H1 (cell line): ENCODE results near the gene TMEM45A. TPM values are rescaled to one million over a fixed set of nuclear protein-coding genes. Genes with fewer than 3 reads are reported as not detected.

Experiments used
- CTCF ChIA-PET: fragments of 300-600 bp; sonication (Branson Sonifier 250); formaldehyde crosslinking; loops from one replicate; lab custom pipeline; 2021; ENCODE audit not compliant: partially characterized antibody; lab: Charles Lee
- POLR2A ChIA-PET: fragments of 300-600 bp; sonication (Branson Sonifier 250); formaldehyde crosslinking; loops from one replicate; lab custom pipeline; 2021; ENCODE audit warnings: inconsistent platforms; ENCODE audit not compliant: partially characterized antibody; lab: Charles Lee
- DNase-seq, 2 experiments: peaks; one replicate each; pipeline versions ENCODE4 v3.0.0 to v3.0.0-alpha.2; 2010 to 2022; ENCODE audit warnings: low spot score in 2 of 2, low read depth in 1 of 2, mixed read lengths in 1 of 2
- FAIRE-seq: peaks from 2 replicates; lab custom pipeline; 2011; peaks lifted over from hg19 to GRCh38; lab: Jason Lieb, UNC
- H2AFZ ChIP-seq: 2 replicates; pipeline ENCODE4 v1.8.1; 2012; ENCODE audit warnings: low read length, inconsistent platforms
- H2AK5ac ChIP-seq: 2 replicates; pipeline ENCODE4 v1.6.1; 2013; ENCODE audit warnings: low read depth, low read length
- H2BK120ac ChIP-seq: replicated peaks from 2 replicates; pipeline ENCODE3; 2013; ENCODE audit warnings: low read depth, low read length, inconsistent platforms
- H2BK12ac ChIP-seq: 2 replicates; pipeline ENCODE4 v1.6.1; 2013; ENCODE audit warnings: low read depth, low read length
- H2BK15ac ChIP-seq: 2 replicates; pipeline ENCODE4 v1.6.1; 2013; ENCODE audit warnings: low read length
- H2BK20ac ChIP-seq: 2 replicates; pipeline ENCODE4 v1.6.1; 2013; ENCODE audit warnings: low read length
- H2BK5ac ChIP-seq: 2 replicates; pipeline ENCODE4 v1.6.1; 2013; ENCODE audit warnings: low read depth, low read length
- H3K14ac ChIP-seq: 2 replicates; pipeline ENCODE4 v1.6.1; 2013; ENCODE audit warnings: inconsistent platforms; ENCODE audit not compliant: insufficient read length
- H3K18ac ChIP-seq: 2 replicates; pipeline ENCODE4 v1.6.1; 2013; ENCODE audit warnings: low read length; ENCODE audit errors: extremely low read depth
- H3K23ac ChIP-seq: 2 replicates; pipeline ENCODE4 v1.6.1; 2013; ENCODE audit warnings: inconsistent platforms; ENCODE audit not compliant: insufficient read length
- H3K23me2 ChIP-seq: 2 replicates; pipeline ENCODE4 v1.6.1; 2013; ENCODE audit warnings: low read depth, low read length
- H3K27ac ChIP-seq: 2 replicates; pipeline ENCODE4 v1.6.1; 2011; ENCODE audit warnings: low read depth, low read length, inconsistent platforms
- H3K27me3 ChIP-seq, 4 experiments: replicated peaks in 1 of 4; 1 replicate in 1 of 4; 2 replicates in 3 of 4; pipeline versions ENCODE4 v1.6.1 to v1.8.1; 2011 to 2013; ENCODE audit warnings: low read length in 3 of 4, mild to moderate bottlenecking in 3 of 4, inconsistent platforms in 2 of 4, mixed read lengths in 2 of 4, moderate library complexity in 1 of 4; ENCODE audit not compliant: control insufficient read depth in 3 of 4, insufficient read depth in 3 of 4; ENCODE audit errors: extremely low read depth in 1 of 4
- H3K36me3 ChIP-seq, 4 experiments: 2 replicates each; pipeline versions ENCODE4 v1.6.1 to v1.8.1; 2011 to 2013; ENCODE audit warnings: mild to moderate bottlenecking in 4 of 4, low read length in 3 of 4, moderate library complexity in 2 of 4, control low read depth in 1 of 4, inconsistent platforms in 1 of 4; ENCODE audit not compliant: insufficient read depth in 4 of 4, control insufficient read depth in 2 of 4
- H3K4ac ChIP-seq: replicated peaks from 2 replicates; pipeline ENCODE3; 2013; ENCODE audit warnings: low read length, low read depth, mixed read lengths, inconsistent platforms; ENCODE audit not compliant: insufficient read length
- H3K4me1 ChIP-seq, 4 experiments: replicated peaks in 1 of 4; 1 replicate in 1 of 4; 2 replicates in 3 of 4; pipeline versions ENCODE4 v1.6.1 to v1.8.1; 2011 to 2013; ENCODE audit warnings: low read length in 3 of 4, inconsistent platforms in 2 of 4, mixed read lengths in 1 of 4; ENCODE audit not compliant: insufficient read depth in 4 of 4, control insufficient read depth in 3 of 4
- H3K4me2 ChIP-seq, 2 experiments: 2 replicates each; pipeline versions ENCODE4 v1.6.1 to v1.8.1; 2011 to 2013; ENCODE audit warnings: low read depth in 2 of 2, low read length in 2 of 2, control low read depth in 1 of 2, inconsistent platforms in 1 of 2, mild to moderate bottlenecking in 1 of 2; ENCODE audit not compliant: insufficient read depth in 1 of 2
- H3K4me3 ChIP-seq, 4 experiments: fragments of 200-600, 300-600 bp in 1 of 4; sonication (generic), shearing (Covaris generic), sonication (Bioruptor Twin) in 1 of 4; 2 replicates each; pipeline versions ENCODE4 v1.5.1 to v1.8.1; 2011 to 2016; ENCODE audit warnings: low read length in 4 of 4, low read depth in 3 of 4, control low read depth in 2 of 4, inconsistent platforms in 2 of 4, mild to moderate bottlenecking in 2 of 4, mixed read lengths in 1 of 4, moderate library complexity in 1 of 4; ENCODE audit not compliant: insufficient read depth in 2 of 4; ENCODE audit errors: extremely low read depth in 1 of 4
- H3K56ac ChIP-seq: replicated peaks from 2 replicates; pipeline ENCODE3; 2013; ENCODE audit warnings: low read depth, mild to moderate bottlenecking, mixed read lengths, low read length, inconsistent platforms; ENCODE audit not compliant: insufficient read length
- H3K79me1 ChIP-seq: 2 replicates; pipeline ENCODE4 v1.6.1; 2013; ENCODE audit warnings: low read depth, low read length, control low read depth
- H3K79me2 ChIP-seq, 2 experiments: 2 replicates each; pipeline versions ENCODE4 v1.6.1 to v1.8.1; 2012 to 2013; ENCODE audit warnings: low read length in 2 of 2, mild to moderate bottlenecking in 2 of 2, inconsistent platforms in 1 of 2; ENCODE audit not compliant: insufficient read depth in 2 of 2, control insufficient read depth in 1 of 2
- H3K9ac ChIP-seq, 4 experiments: replicated peaks in 1 of 4; 1 replicate in 1 of 4; 2 replicates in 3 of 4; pipeline versions ENCODE4 v1.6.1 to v1.8.1; 2011 to 2013; ENCODE audit warnings: low read depth in 3 of 4, low read length in 3 of 4, control low read depth in 2 of 4, mild to moderate bottlenecking in 2 of 4, moderate library complexity in 2 of 4, inconsistent platforms in 1 of 4; ENCODE audit errors: extremely low read depth in 1 of 4
- H3K9me3 ChIP-seq, 2 experiments: 2 replicates each; pipeline versions ENCODE4 v1.6.1 to v1.8.1; 2012 to 2013; ENCODE audit warnings: mild to moderate bottlenecking in 2 of 2, moderate library complexity in 2 of 2, control low read depth in 1 of 2, inconsistent platforms in 1 of 2, low read depth in 1 of 2, low read length in 1 of 2, mixed read lengths in 1 of 2; ENCODE audit not compliant: insufficient read depth in 2 of 2
- H4K20me1 ChIP-seq, 2 experiments: replicated peaks in 1 of 2; 2 replicates each; pipeline versions ENCODE3 to v1.8.1; 2011 to 2013; ENCODE audit warnings: inconsistent platforms in 2 of 2, low read length in 2 of 2, mild to moderate bottlenecking in 1 of 2; ENCODE audit not compliant: insufficient read depth in 2 of 2, control insufficient read depth in 1 of 2
- H4K5ac ChIP-seq: 2 replicates; pipeline ENCODE4 v1.6.1; 2013; ENCODE audit warnings: low read length, low read depth, mixed read lengths, inconsistent platforms; ENCODE audit not compliant: insufficient read length
- H4K8ac ChIP-seq: 2 replicates; pipeline ENCODE4 v1.8.0; 2013; ENCODE audit warnings: mild to moderate bottlenecking, moderate library complexity, low read length, inconsistent platforms; ENCODE audit not compliant: insufficient read depth; ENCODE audit errors: extremely low read depth
- H4K91ac ChIP-seq: replicated peaks from 2 replicates; pipeline ENCODE3; 2013; ENCODE audit warnings: low read length, mixed read lengths, inconsistent platforms; ENCODE audit not compliant: insufficient read length
- FOSL1 ChIP-seq: IDR thresholded peaks from 2 replicates; pipeline ENCODE4 v1.6.1; 2011; ENCODE audit warnings: mild to moderate bottlenecking, low read depth, low read length, moderate library complexity; ENCODE audit not compliant: insufficient read depth
- RXRA ChIP-seq: IDR thresholded peaks from 2 replicates; pipeline ENCODE4 v1.6.1; 2011; ENCODE audit warnings: low read depth, mild to moderate bottlenecking, low read length, moderate library complexity; ENCODE audit not compliant: insufficient read depth
- WGBS, 2 experiments: shearing (Covaris generic) in 1 of 2; methylation state at CpG; one replicate each; pipeline versions ENCODE4 v1.1.6 to v1.1.7; 2013 to 2015; ENCODE audit warnings: low lambda C conversion rate in 2 of 2, mixed read lengths in 2 of 2, inconsistent platforms in 1 of 2, low coverage in 1 of 2, missing lambda C conversion rate in 1 of 2; ENCODE audit not compliant: insufficient replicate concordance in 2 of 2, insufficient coverage in 1 of 2, insufficient read length in 1 of 2; ENCODE audit errors: extremely low coverage in 1 of 2, missing lambda C conversion rate in 1 of 2; 5-methylcytosine and 5-hydroxymethylcytosine counted together
- polyA plus RNA-seq, 7 experiments: library from polyadenylated mRNA; depleted of rRNA in 3 of 7; stranded (reverse) in 5 of 7; unstranded in 2 of 7; fragments of >200 nt in 5 of 7; fragments of 200-250 nt in 2 of 7; gene quantifications; 1 replicate in 5 of 7; 2 replicates in 1 of 7; 4 replicates in 1 of 7; pipeline versions ENCODE4 v1.2.1 to v1.2.3, GENCODE V29; 2011 to 2013; ENCODE audit warnings: missing spikeins in 2 of 7, mixed read lengths in 2 of 7
- total RNA-seq: library from RNA; stranded (reverse); fragmentation: NEBNext Ultra II Directional; extraction: Animal tissue kit (Norgen Biotek cat#: 25700); gene quantifications from 2 replicates; pipeline ENCODE4 v1.2.1, GENCODE V29; 2021

Gene TMEM45A
- total and polyA plus RNA-seq, 2 of the 8 experiments (the other 6 are each of a cell fraction or from before 2014, with no cell fraction given): 12.9 to 14.2 TPM

GRCh38 chr3:100506355-100506754 is 13.9 kb downstream of the TMEM45A start:
- Histone ChIP-seq H3K9me3 (peaks cover 4 to 20% of the 10 kb centered on the region in 2 experiments; a peak in 3 of 4 replicates), H2BK15ac (no peak overlapping the region), H4K91ac (no peak overlapping the region), H3K27ac (no peak overlapping the region; the same call in 1 of the 2 replicates), H3K27me3 (no peaks in the 10 kb centered on the region), H3K23me2 (no peaks in the 10 kb centered on the region), H3K9ac (no peak overlapping the region), H3K14ac (no peak overlapping the region), H3K4me1 (no peaks in the 10 kb centered on the region), H2BK5ac (no peak overlapping the region), H4K8ac (no peak overlapping the region), H4K5ac (no peak overlapping the region), H3K4ac (no peak overlapping the region), H3K4me2 (no peak overlapping the region), H3K4me3 (no peak overlapping the region), H3K18ac (no peak overlapping the region), H3K79me1 (no peaks in the 10 kb centered on the region), H3K56ac (no peak overlapping the region), H2AFZ (no peak overlapping the region), H2AK5ac (no peak overlapping the region), H2BK20ac (no peak overlapping the region), H3K23ac (no peak overlapping the region), H3K36me3 (no peaks in the 10 kb centered on the region), H2BK120ac (no peak overlapping the region), H4K20me1 (no peaks in the 10 kb centered on the region), H2BK12ac (no peak overlapping the region), H3K79me2 (no peaks in the 10 kb centered on the region)
- DNase-seq (no peak), FAIRE-seq (no peak)
- WGBS, 2 experiments: 95% methylated on average over 2 of the region's 2 CpGs; no CpG with 5 or more reads in 1 of the 2 experiments
- POLR2A ChIA-PET: no interaction called here
- CTCF ChIA-PET: no interaction called here
- TF ChIP-seq RXRA (no peak), FOSL1 (no peak)
